PFSK-1 (cell line): Measurements from ENCODE around the gene SPATS2L.

ENCODE experiments used
- POLR2AphosphoS5 ChIP-seq: IDR thresholded peaks from 2 replicates; pipeline ENCODE4 v1.6.1; 2012; ENCODE audit warnings: low read depth, mild to moderate bottlenecking, control low read depth, low read length, moderate library complexity
- REST ChIP-seq, 2 experiments: IDR thresholded peaks; 2 replicates each; pipeline versions ENCODE4 v1.6.1 to v1.8.0; 2011 to 2012; ENCODE audit warnings: low read depth in 2 of 2, low read length in 2 of 2, control low read depth in 1 of 2, inconsistent platforms in 1 of 2, mild to moderate bottlenecking in 1 of 2, moderate library complexity in 1 of 2; ENCODE audit not compliant: insufficient read depth in 1 of 2
- SIN3A ChIP-seq: IDR thresholded peaks from 2 replicates; pipeline ENCODE4 v1.6.1; 2012; ENCODE audit warnings: mild to moderate bottlenecking, low read length, moderate library complexity, borderline replicate concordance; ENCODE audit not compliant: insufficient read depth
- TAF1 ChIP-seq: IDR thresholded peaks from 2 replicates; pipeline ENCODE4 v1.6.1; 2012; ENCODE audit warnings: low read length, control low read depth, borderline replicate concordance; ENCODE audit not compliant: insufficient read depth

- TF ChIP-seq REST (IDR thresholded peaks at IDR 0.05; ENCODE audit: insufficient read depth in 1 of 2, low read depth in 2 of 2, low read length in 2 of 2) (no peak), POLR2AphosphoS5 (no peak), SIN3A (no peak), TAF1 (no peak)
Observed at GRCh38 chr2:200393191-200393590, 86.7 kb downstream of the SPATS2L start.
